Duodenal mucosa (tissue), 2 donors: ENCODE data around the gene RAPGEF5.

Experiments used
- H3K27ac ChIP-seq: one replicate; pipeline ENCODE4 v1.7.0; 2013; ENCODE audit warnings: low read depth, low read length
- H3K27me3 ChIP-seq, 2 donors: one replicate each; pipeline ENCODE4 v1.7.0; 2013; ENCODE audit warnings: low read length in 2 of 2, control low read depth in 1 of 2; ENCODE audit not compliant: insufficient read depth in 2 of 2, control insufficient read depth in 1 of 2
- H3K36me3 ChIP-seq, 2 donors: one replicate each; pipeline ENCODE4 v1.7.0; 2013; ENCODE audit warnings: low read length in 2 of 2, control low read depth in 1 of 2; ENCODE audit not compliant: insufficient read depth in 2 of 2, control insufficient read depth in 1 of 2
- H3K4me1 ChIP-seq, 2 donors: one replicate each; pipeline ENCODE4 v1.7.0; 2013; ENCODE audit warnings: low read length in 2 of 2, control low read depth in 1 of 2; ENCODE audit not compliant: insufficient read depth in 2 of 2, control insufficient read depth in 1 of 2
- H3K4me3 ChIP-seq, 2 donors: one replicate each; pipeline ENCODE4 v1.7.0; 2013; ENCODE audit warnings: low read length in 2 of 2, low read depth in 1 of 2
- H3K9ac ChIP-seq, 2 donors: one replicate each; pipeline ENCODE4 v1.7.0; 2013; ENCODE audit warnings: low read length in 2 of 2, low read depth in 1 of 2
- H3K9me3 ChIP-seq, 2 donors: one replicate each; pipeline ENCODE4 v1.7.0; 2013; ENCODE audit warnings: low read length in 2 of 2, control low read depth in 1 of 2; ENCODE audit not compliant: control insufficient read depth in 1 of 2

The RAPGEF5 gene

DNA sequence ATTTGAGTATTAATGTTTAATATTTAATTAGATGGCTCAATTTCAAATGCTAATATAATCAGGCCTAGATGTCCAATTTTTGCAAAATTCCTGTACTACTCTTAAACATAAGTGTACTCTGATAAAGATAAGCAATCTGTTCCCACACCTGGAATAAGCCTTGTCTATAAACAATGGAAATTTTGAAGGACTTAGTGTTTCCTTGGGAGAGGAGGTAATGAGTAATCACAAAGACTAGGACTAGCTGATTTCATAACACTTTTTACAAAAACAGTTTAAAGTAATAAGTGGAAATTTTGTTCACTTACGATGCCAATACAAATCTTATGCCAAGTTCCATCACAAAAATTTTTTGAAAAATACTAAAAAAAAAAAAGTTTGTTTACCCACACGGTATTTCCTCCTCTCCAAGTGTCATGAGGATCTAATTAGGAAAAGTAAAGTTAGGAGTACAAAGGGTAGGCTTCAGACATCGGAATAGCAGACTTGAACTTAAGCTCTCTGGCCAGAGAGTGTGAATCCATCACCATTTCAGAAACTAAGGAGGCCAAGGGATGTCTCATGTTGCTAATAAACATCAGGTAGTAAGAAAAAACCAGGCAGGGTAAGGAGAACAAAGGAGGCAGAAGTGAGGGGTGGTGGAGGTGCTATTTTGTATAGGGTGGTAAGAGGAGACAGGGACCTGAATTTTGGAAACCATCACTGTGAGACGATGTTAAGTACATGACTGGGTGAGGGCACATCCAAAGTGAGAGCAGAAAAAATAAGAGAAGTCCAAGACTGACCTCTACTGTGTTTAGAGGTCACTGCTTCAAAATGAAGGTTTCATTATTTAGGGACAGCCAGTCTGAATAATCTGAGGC lies 61.3 kb downstream of the RAPGEF5 start:
- H3K27ac ChIP-seq: no peak overlapping the region
- no peaks in the 10 kb centered on the region for H3K27me3 ChIP-seq
- no peaks in the 10 kb centered on the region for H3K4me1 ChIP-seq
- no peak overlapping the region for H3K4me3 ChIP-seq
- no peak overlapping the region for H3K9ac ChIP-seq
- peaks cover 2 to 14% of the 10 kb centered on the region in 2 donors for H3K36me3 ChIP-seq
- H3K9me3 ChIP-seq: no peaks in the 10 kb centered on the region

DNA sequence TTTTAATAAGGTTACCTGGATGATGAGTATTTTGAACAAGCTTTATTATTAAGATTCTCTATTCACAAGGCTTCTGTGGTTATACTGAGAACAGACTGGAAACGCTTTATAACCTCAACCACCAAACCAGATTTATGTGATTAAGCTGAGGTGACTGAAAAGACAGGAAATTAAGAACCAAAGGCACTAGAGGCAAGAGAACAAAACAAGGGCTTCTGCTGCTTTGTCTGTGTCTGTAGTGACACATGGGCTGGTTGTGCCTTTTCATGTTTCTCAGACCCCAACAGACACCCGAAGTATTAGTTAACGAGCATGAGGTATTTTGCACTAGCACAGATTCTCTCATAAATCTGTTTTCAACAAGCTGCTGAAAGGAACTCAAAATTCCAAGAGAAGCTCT lies 64.4 kb downstream of the RAPGEF5 start:
- H3K27me3 ChIP-seq: no peaks in the 10 kb centered on the region
- no peaks in the 10 kb centered on the region for H3K9me3 ChIP-seq
- no peaks in the 10 kb centered on the region for H3K4me1 ChIP-seq
- no peak overlapping the region for H3K27ac ChIP-seq
- no peak overlapping the region for H3K9ac ChIP-seq
- peaks cover 2 to 24% of the 10 kb centered on the region in 2 donors for H3K36me3 ChIP-seq
- no peak overlapping the region for H3K4me3 ChIP-seq

DNA sequence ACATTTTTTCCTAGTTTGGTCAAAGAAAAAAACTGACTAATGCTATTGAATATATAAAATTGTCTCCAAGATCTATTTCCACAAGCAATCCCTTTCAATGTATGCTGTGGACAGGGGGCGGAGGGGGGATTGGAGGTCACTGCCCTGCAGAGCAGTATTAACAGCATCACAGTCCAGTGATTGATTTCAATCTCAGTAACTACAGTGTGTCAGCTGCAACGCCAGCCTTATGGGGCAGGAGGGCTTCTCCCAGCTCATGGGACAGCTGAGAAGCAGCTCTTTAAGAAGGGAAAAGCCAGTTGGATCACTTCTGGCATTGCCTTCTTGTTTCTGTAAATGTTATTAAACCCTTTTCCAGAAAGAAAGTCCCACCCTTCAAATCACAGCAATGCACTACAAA lies 65.0 kb downstream of the RAPGEF5 start:
- Histone ChIP-seq H3K9me3 (no peaks in the 10 kb centered on the region), H3K4me1 (no peaks in the 10 kb centered on the region), H3K9ac (no peak overlapping the region), H3K4me3 (no peak overlapping the region), H3K36me3 (peaks cover 2 to 24% of the 10 kb centered on the region in 2 donors), H3K27ac (no peak overlapping the region), H3K27me3 (no peaks in the 10 kb centered on the region)

DNA sequence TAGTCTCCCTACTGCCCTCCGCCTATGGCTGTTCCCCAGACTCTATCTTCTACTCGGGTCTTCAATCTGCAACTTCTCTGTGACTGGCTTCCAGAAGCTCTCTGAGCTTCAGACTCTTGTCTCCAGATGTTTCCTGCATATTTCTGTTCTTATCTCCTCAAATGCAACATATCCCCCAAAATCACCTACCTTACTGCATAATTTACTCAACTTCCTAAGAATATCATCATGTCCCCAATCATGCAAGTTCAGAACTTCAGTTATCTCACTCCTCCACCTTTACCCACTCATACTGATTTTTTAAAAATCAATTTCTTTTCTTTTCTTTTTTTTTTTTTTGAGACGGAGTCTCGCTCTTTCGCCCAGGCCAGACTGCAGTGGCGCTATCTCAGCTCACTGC lies 68.8 kb downstream of the RAPGEF5 start:
- Histone ChIP-seq H3K4me1 (no peaks in the 10 kb centered on the region), H3K36me3 (peaks cover 2 to 14% of the 10 kb centered on the region in 2 donors), H3K27me3 (no peaks in the 10 kb centered on the region), H3K9me3 (no peaks in the 10 kb centered on the region), H3K27ac (no peak overlapping the region), H3K4me3 (no peak overlapping the region), H3K9ac (no peak overlapping the region)

GRCh38 chr7:22287412-22287811 lies 69.5 kb downstream of the RAPGEF5 start:
- Histone ChIP-seq H3K4me3 (no peak overlapping the region), H3K4me1 (no peaks in the 10 kb centered on the region), H3K27ac (no peak overlapping the region), H3K36me3 (peaks cover 2 to 14% of the 10 kb centered on the region in 2 donors), H3K9ac (no peak overlapping the region), H3K27me3 (no peaks in the 10 kb centered on the region), H3K9me3 (no peaks in the 10 kb centered on the region)

- no peak overlapping the region for H3K9ac ChIP-seq
- H3K36me3 ChIP-seq: peaks cover 2 to 14% of the 10 kb centered on the region in 2 donors
- H3K27ac ChIP-seq: no peak overlapping the region
These were observed 70.5 kb downstream of the RAPGEF5 start for GRCh38 chr7:22286436-22286835.

DNA sequence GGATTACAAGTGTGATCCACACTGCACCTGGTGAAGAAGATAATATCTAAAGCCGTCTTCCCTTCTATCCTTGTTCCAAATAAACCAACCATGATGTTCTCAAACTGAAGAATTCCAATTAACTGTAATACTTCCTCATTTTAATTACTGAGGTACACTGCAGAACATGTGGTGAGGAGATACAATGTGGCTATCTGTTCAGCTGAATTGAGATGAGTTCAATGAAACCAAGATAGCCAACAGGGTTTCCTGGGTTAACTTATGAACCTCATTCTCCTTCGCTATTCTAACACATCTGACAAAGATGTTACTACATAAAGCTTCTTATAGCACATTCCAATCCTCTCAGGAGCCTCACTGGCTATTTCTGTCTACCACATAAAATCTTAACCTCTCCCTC lies 75.5 kb downstream of the RAPGEF5 start:
- H3K4me3 ChIP-seq: no peak overlapping the region
- H3K27ac ChIP-seq: no peak overlapping the region
- no peaks in the 10 kb centered on the region for H3K36me3 ChIP-seq

More at GRCh38 chr7:22286436-22286835, 70.5 kb downstream of the RAPGEF5 start:
- Histone ChIP-seq H3K4me3 (no peak overlapping the region), H3K9me3 (no peaks in the 10 kb centered on the region), H3K4me1 (no peaks in the 10 kb centered on the region), H3K27me3 (no peaks in the 10 kb centered on the region)

DNA sequence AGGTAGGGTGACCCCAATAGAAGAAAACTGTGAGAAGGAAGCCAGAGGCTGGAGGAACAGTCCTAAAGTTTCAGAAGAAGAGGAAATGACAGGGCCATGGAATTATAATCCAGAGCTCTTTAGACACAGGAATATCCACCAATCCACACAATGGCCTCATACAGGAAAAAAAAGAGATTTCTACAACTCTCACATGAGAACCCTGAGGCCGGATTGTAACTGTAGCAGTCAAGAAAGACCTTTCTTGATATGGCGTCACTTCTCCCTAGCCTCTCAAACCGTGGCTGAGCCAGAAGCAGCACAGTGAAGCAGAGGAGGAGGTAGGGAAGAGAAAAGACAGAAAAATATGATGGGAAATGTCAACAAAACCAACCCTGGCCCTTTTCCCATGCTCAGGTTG lies 76.9 kb downstream of the RAPGEF5 start:
- no peaks in the 10 kb centered on the region for H3K36me3 ChIP-seq

More for the DNA sequence above, 75.5 kb downstream of the RAPGEF5 start:
- no peaks in the 10 kb centered on the region for H3K27me3 ChIP-seq
- H3K9ac ChIP-seq: no peak overlapping the region
- peaks cover 5 to 6% of the 10 kb centered on the region in 2 donors for H3K4me1 ChIP-seq
- H3K9me3 ChIP-seq: no peaks in the 10 kb centered on the region

GRCh38 chr7:22278660-22279059 lies 78.3 kb downstream of the RAPGEF5 start:
- no peak overlapping the region for H3K9ac ChIP-seq
- no peaks in the 10 kb centered on the region for H3K36me3 ChIP-seq
- no peaks in the 10 kb centered on the region for H3K9me3 ChIP-seq
- no peak overlapping the region for H3K4me3 ChIP-seq
- H3K4me1 ChIP-seq: peaks cover 5 to 6% of the 10 kb centered on the region in 2 donors
- H3K27me3 ChIP-seq: no peaks in the 10 kb centered on the region
- no peak overlapping the region for H3K27ac ChIP-seq

More for the DNA sequence above, 76.9 kb downstream of the RAPGEF5 start:
- Histone ChIP-seq H3K9ac (no peak overlapping the region), H3K4me3 (no peak overlapping the region), H3K27ac (no peak overlapping the region), H3K4me1 (peaks cover 5 to 6% of the 10 kb centered on the region in 2 donors), H3K9me3 (no peaks in the 10 kb centered on the region), H3K27me3 (no peaks in the 10 kb centered on the region)

DNA sequence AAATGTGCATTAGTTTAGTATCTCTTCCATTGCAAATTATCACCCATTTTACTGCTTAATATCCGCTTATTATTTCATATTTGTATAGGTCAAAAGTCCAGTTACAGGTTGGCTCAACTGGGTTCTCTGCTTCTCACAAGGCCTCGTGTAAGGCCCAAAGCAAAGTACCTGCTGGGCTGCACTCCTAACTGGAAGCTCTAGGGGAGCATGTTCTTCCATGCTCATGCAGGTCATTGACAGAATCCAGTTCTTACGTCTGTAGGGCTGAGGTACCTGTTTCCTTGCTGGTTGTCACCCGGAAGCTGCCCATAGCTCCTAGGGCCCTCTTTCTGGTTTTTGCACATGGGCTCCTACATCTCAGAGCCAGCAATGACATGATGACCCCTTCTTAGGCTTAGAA lies 79.6 kb downstream of the RAPGEF5 start:
- Histone ChIP-seq H3K9ac (no peak overlapping the region), H3K27ac (no peak overlapping the region), H3K4me1 (peaks cover 5 to 6% of the 10 kb centered on the region in 2 donors), H3K9me3 (no peaks in the 10 kb centered on the region), H3K36me3 (no peaks in the 10 kb centered on the region), H3K27me3 (no peaks in the 10 kb centered on the region), H3K4me3 (no peak overlapping the region)
